H1 (cell line): ENCODE data around the gene PMFBP1. TPM values are rescaled to one million over a fixed set of nuclear protein-coding genes. Genes with fewer than 3 reads are reported as not detected.

Source experiments
- CTCF ChIA-PET: fragments of 300-600 bp; sonication (Branson Sonifier 250); formaldehyde crosslinking; loops from one replicate; lab custom pipeline; 2021; ENCODE audit not compliant: partially characterized antibody; lab: Charles Lee
- POLR2A ChIA-PET: fragments of 300-600 bp; sonication (Branson Sonifier 250); formaldehyde crosslinking; loops from one replicate; lab custom pipeline; 2021; ENCODE audit warnings: inconsistent platforms; ENCODE audit not compliant: partially characterized antibody; lab: Charles Lee
- DNase-seq, 2 experiments: peaks; one replicate each; pipeline versions ENCODE4 v3.0.0 to v3.0.0-alpha.2; 2010 to 2022; ENCODE audit warnings: low spot score in 2 of 2, low read depth in 1 of 2, mixed read lengths in 1 of 2
- FAIRE-seq: peaks from 2 replicates; lab custom pipeline; 2011; peaks lifted over from hg19 to GRCh38; lab: Jason Lieb, UNC
- H2AFZ ChIP-seq: 2 replicates; pipeline ENCODE4 v1.8.1; 2012; ENCODE audit warnings: low read length, inconsistent platforms
- H2AK5ac ChIP-seq: 2 replicates; pipeline ENCODE4 v1.6.1; 2013; ENCODE audit warnings: low read depth, low read length
- H2BK120ac ChIP-seq: replicated peaks from 2 replicates; pipeline ENCODE3; 2013; ENCODE audit warnings: low read depth, low read length, inconsistent platforms
- H2BK12ac ChIP-seq: 2 replicates; pipeline ENCODE4 v1.6.1; 2013; ENCODE audit warnings: low read depth, low read length
- H2BK15ac ChIP-seq: 2 replicates; pipeline ENCODE4 v1.6.1; 2013; ENCODE audit warnings: low read length
- H2BK20ac ChIP-seq: 2 replicates; pipeline ENCODE4 v1.6.1; 2013; ENCODE audit warnings: low read length
- H2BK5ac ChIP-seq: 2 replicates; pipeline ENCODE4 v1.6.1; 2013; ENCODE audit warnings: low read depth, low read length
- H3K14ac ChIP-seq: 2 replicates; pipeline ENCODE4 v1.6.1; 2013; ENCODE audit warnings: inconsistent platforms; ENCODE audit not compliant: insufficient read length
- H3K18ac ChIP-seq: 2 replicates; pipeline ENCODE4 v1.6.1; 2013; ENCODE audit warnings: low read length; ENCODE audit errors: extremely low read depth
- H3K23ac ChIP-seq: 2 replicates; pipeline ENCODE4 v1.6.1; 2013; ENCODE audit warnings: inconsistent platforms; ENCODE audit not compliant: insufficient read length
- H3K23me2 ChIP-seq: 2 replicates; pipeline ENCODE4 v1.6.1; 2013; ENCODE audit warnings: low read depth, low read length
- H3K27ac ChIP-seq: 2 replicates; pipeline ENCODE4 v1.6.1; 2011; ENCODE audit warnings: low read depth, low read length, inconsistent platforms
- H3K27me3 ChIP-seq, 4 experiments: replicated peaks in 1 of 4; 1 replicate in 1 of 4; 2 replicates in 3 of 4; pipeline versions ENCODE4 v1.6.1 to v1.8.1; 2011 to 2013; ENCODE audit warnings: low read length in 3 of 4, mild to moderate bottlenecking in 3 of 4, inconsistent platforms in 2 of 4, mixed read lengths in 2 of 4, moderate library complexity in 1 of 4; ENCODE audit not compliant: control insufficient read depth in 3 of 4, insufficient read depth in 3 of 4; ENCODE audit errors: extremely low read depth in 1 of 4
- H3K36me3 ChIP-seq, 4 experiments: 2 replicates each; pipeline versions ENCODE4 v1.6.1 to v1.8.1; 2011 to 2013; ENCODE audit warnings: mild to moderate bottlenecking in 4 of 4, low read length in 3 of 4, moderate library complexity in 2 of 4, control low read depth in 1 of 4, inconsistent platforms in 1 of 4; ENCODE audit not compliant: insufficient read depth in 4 of 4, control insufficient read depth in 2 of 4
- H3K4ac ChIP-seq: replicated peaks from 2 replicates; pipeline ENCODE3; 2013; ENCODE audit warnings: low read length, low read depth, mixed read lengths, inconsistent platforms; ENCODE audit not compliant: insufficient read length
- H3K4me1 ChIP-seq, 4 experiments: replicated peaks in 1 of 4; 1 replicate in 1 of 4; 2 replicates in 3 of 4; pipeline versions ENCODE4 v1.6.1 to v1.8.1; 2011 to 2013; ENCODE audit warnings: low read length in 3 of 4, inconsistent platforms in 2 of 4, mixed read lengths in 1 of 4; ENCODE audit not compliant: insufficient read depth in 4 of 4, control insufficient read depth in 3 of 4
- H3K4me2 ChIP-seq, 2 experiments: 2 replicates each; pipeline versions ENCODE4 v1.6.1 to v1.8.1; 2011 to 2013; ENCODE audit warnings: low read depth in 2 of 2, low read length in 2 of 2, control low read depth in 1 of 2, inconsistent platforms in 1 of 2, mild to moderate bottlenecking in 1 of 2; ENCODE audit not compliant: insufficient read depth in 1 of 2
- H3K4me3 ChIP-seq, 4 experiments: fragments of 200-600, 300-600 bp in 1 of 4; sonication (generic), shearing (Covaris generic), sonication (Bioruptor Twin) in 1 of 4; 2 replicates each; pipeline versions ENCODE4 v1.5.1 to v1.8.1; 2011 to 2016; ENCODE audit warnings: low read length in 4 of 4, low read depth in 3 of 4, control low read depth in 2 of 4, inconsistent platforms in 2 of 4, mild to moderate bottlenecking in 2 of 4, mixed read lengths in 1 of 4, moderate library complexity in 1 of 4; ENCODE audit not compliant: insufficient read depth in 2 of 4; ENCODE audit errors: extremely low read depth in 1 of 4
- H3K56ac ChIP-seq: replicated peaks from 2 replicates; pipeline ENCODE3; 2013; ENCODE audit warnings: low read depth, mild to moderate bottlenecking, mixed read lengths, low read length, inconsistent platforms; ENCODE audit not compliant: insufficient read length
- H3K79me1 ChIP-seq: 2 replicates; pipeline ENCODE4 v1.6.1; 2013; ENCODE audit warnings: low read depth, low read length, control low read depth
- H3K79me2 ChIP-seq, 2 experiments: 2 replicates each; pipeline versions ENCODE4 v1.6.1 to v1.8.1; 2012 to 2013; ENCODE audit warnings: low read length in 2 of 2, mild to moderate bottlenecking in 2 of 2, inconsistent platforms in 1 of 2; ENCODE audit not compliant: insufficient read depth in 2 of 2, control insufficient read depth in 1 of 2
- H3K9ac ChIP-seq, 4 experiments: replicated peaks in 1 of 4; 1 replicate in 1 of 4; 2 replicates in 3 of 4; pipeline versions ENCODE4 v1.6.1 to v1.8.1; 2011 to 2013; ENCODE audit warnings: low read depth in 3 of 4, low read length in 3 of 4, control low read depth in 2 of 4, mild to moderate bottlenecking in 2 of 4, moderate library complexity in 2 of 4, inconsistent platforms in 1 of 4; ENCODE audit errors: extremely low read depth in 1 of 4
- H3K9me3 ChIP-seq, 2 experiments: 2 replicates each; pipeline versions ENCODE4 v1.6.1 to v1.8.1; 2012 to 2013; ENCODE audit warnings: mild to moderate bottlenecking in 2 of 2, moderate library complexity in 2 of 2, control low read depth in 1 of 2, inconsistent platforms in 1 of 2, low read depth in 1 of 2, low read length in 1 of 2, mixed read lengths in 1 of 2; ENCODE audit not compliant: insufficient read depth in 2 of 2
- H4K20me1 ChIP-seq, 2 experiments: replicated peaks in 1 of 2; 2 replicates each; pipeline versions ENCODE3 to v1.8.1; 2011 to 2013; ENCODE audit warnings: inconsistent platforms in 2 of 2, low read length in 2 of 2, mild to moderate bottlenecking in 1 of 2; ENCODE audit not compliant: insufficient read depth in 2 of 2, control insufficient read depth in 1 of 2
- H4K5ac ChIP-seq: 2 replicates; pipeline ENCODE4 v1.6.1; 2013; ENCODE audit warnings: low read length, low read depth, mixed read lengths, inconsistent platforms; ENCODE audit not compliant: insufficient read length
- H4K8ac ChIP-seq: 2 replicates; pipeline ENCODE4 v1.8.0; 2013; ENCODE audit warnings: mild to moderate bottlenecking, moderate library complexity, low read length, inconsistent platforms; ENCODE audit not compliant: insufficient read depth; ENCODE audit errors: extremely low read depth
- H4K91ac ChIP-seq: replicated peaks from 2 replicates; pipeline ENCODE3; 2013; ENCODE audit warnings: low read length, mixed read lengths, inconsistent platforms; ENCODE audit not compliant: insufficient read length
- ASH2L ChIP-seq: fragments of 200-600, 300-600 bp; sonication (generic); IDR thresholded peaks from one replicate; pipeline ENCODE4 v1.7.1; 2017; ENCODE audit warnings: low read length
- CHD2 ChIP-seq: IDR thresholded peaks from 2 replicates; pipeline ENCODE4 v1.6.1; 2012; ENCODE audit warnings: low read length, improper control_type of control experiment
- CREB1 ChIP-seq: IDR thresholded peaks from 2 replicates; pipeline ENCODE4 v1.6.1; 2012; ENCODE audit warnings: inconsistent platforms
- SP1 ChIP-seq: IDR thresholded peaks from 2 replicates; pipeline ENCODE4 v1.6.1; 2011; ENCODE audit warnings: low read depth, low read length
- WGBS, 2 experiments: shearing (Covaris generic) in 1 of 2; methylation state at CpG; one replicate each; pipeline versions ENCODE4 v1.1.6 to v1.1.7; 2013 to 2015; ENCODE audit warnings: low lambda C conversion rate in 2 of 2, mixed read lengths in 2 of 2, inconsistent platforms in 1 of 2, low coverage in 1 of 2, missing lambda C conversion rate in 1 of 2; ENCODE audit not compliant: insufficient replicate concordance in 2 of 2, insufficient coverage in 1 of 2, insufficient read length in 1 of 2; ENCODE audit errors: extremely low coverage in 1 of 2, missing lambda C conversion rate in 1 of 2; 5-methylcytosine and 5-hydroxymethylcytosine counted together
- polyA plus RNA-seq, 7 experiments: library from polyadenylated mRNA; depleted of rRNA in 3 of 7; stranded (reverse) in 5 of 7; unstranded in 2 of 7; fragments of >200 nt in 5 of 7; fragments of 200-250 nt in 2 of 7; gene quantifications; 1 replicate in 5 of 7; 2 replicates in 1 of 7; 4 replicates in 1 of 7; pipeline versions ENCODE4 v1.2.1 to v1.2.3, GENCODE V29; 2011 to 2013; ENCODE audit warnings: missing spikeins in 2 of 7, mixed read lengths in 2 of 7
- total RNA-seq: library from RNA; stranded (reverse); fragmentation: NEBNext Ultra II Directional; extraction: Animal tissue kit (Norgen Biotek cat#: 25700); gene quantifications from 2 replicates; pipeline ENCODE4 v1.2.1, GENCODE V29; 2021

PMFBP1 gene
- total and polyA plus RNA-seq, 2 of the 8 experiments (the other 6 are each of a cell fraction or from before 2014, with no cell fraction given), result 0.32 to 1.6 TPM

DNA sequence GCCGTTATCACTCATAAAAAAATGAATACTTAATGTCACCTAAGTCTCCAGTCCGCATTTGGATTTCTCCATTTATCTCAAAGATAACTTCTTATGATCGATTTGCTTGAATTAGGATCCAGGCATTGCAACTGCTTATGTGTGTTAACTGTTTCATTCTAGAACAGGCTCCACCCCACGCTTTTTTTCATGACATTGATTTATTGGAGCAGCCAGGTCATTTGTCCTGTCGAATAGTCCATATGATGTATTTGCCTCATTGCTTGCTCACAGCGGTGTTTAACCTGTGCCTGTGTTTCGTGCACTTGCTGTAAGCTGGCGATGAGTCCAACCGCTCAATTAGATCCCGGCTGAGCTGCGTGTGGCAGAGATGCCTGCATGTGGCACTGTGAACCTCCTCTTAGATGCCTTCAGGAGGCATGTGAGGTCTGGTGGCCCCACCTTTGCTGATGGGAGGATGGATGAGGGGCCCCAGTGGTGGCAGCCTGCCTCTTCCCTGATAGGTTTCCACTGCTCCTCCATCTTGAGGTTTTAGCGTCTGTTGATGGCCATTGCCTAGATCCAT lies 61.9 kb downstream of the PMFBP1 start:
- POLR2A ChIA-PET, result interaction anchor here (1.3 to 2.7 kb wide), 3 partner anchors 11 to 16 kb away, joined by 4 to 8 read pairs (median 4); partner anchors contain the start of genes DHX38 and TXNL4B

More for the DNA sequence above, 61.9 kb downstream of the PMFBP1 start:
- Histone ChIP-seq H2BK5ac (no peak overlapping the region), H3K4me1 (no peaks in the 10 kb centered on the region), H3K36me3 (peaks cover 24 to 63% (median 52%) of the 10 kb centered on the region in 4 experiments), H2BK15ac (no peak overlapping the region), H3K4me3 (no peak overlapping the region), H3K79me1 (no peaks in the 10 kb centered on the region), H2BK120ac (no peak overlapping the region), H3K23me2 (no peaks in the 10 kb centered on the region), H2AK5ac (no peak overlapping the region), H4K20me1 (peaks cover 0 to 2% of the 10 kb centered on the region in 2 experiments), H3K27ac (no peak overlapping the region), H3K4ac (no peak overlapping the region), H2AFZ (no peak overlapping the region), H4K91ac (no peak overlapping the region), H3K4me2 (no peak overlapping the region), H3K9me3 (no peaks in the 10 kb centered on the region), H3K9ac (no peak overlapping the region), H4K5ac (no peak overlapping the region), H3K14ac (no peak overlapping the region), H3K56ac (no peak overlapping the region), H3K79me2 (no peaks in the 10 kb centered on the region), H4K8ac (no peak overlapping the region), H2BK20ac (no peak overlapping the region), H3K23ac (no peak overlapping the region), H2BK12ac (no peak overlapping the region), H3K18ac (no peak overlapping the region), H3K27me3 (no peaks in the 10 kb centered on the region)
- no peak for TF ChIP-seq CHD2
- no peak for TF ChIP-seq CREB1
- no peak for TF ChIP-seq ASH2L
- TF ChIP-seq SP1, result no peak
- WGBS, 2 experiments, result 95% methylated on average over 12 of the region's 12 CpGs; no CpG with 5 or more reads in 1 of the 2 experiments
- FAIRE-seq (no peak), DNase-seq (no peak)
- CTCF ChIA-PET, result interaction anchor here (1.0 to 2.3 kb wide), 2 partner anchors 13 to 43 kb away, joined by 4 to 6 read pairs; no protein-coding TSS in a partner anchor
